NCI-H510A (cell line): ENCODE data around the gene MEF2D.

Experiments
- DNase-seq: peaks from one replicate; lab custom pipeline; 2025; lab: John Stamatoyannopoulos, UW

The MEF2D gene

DNA sequence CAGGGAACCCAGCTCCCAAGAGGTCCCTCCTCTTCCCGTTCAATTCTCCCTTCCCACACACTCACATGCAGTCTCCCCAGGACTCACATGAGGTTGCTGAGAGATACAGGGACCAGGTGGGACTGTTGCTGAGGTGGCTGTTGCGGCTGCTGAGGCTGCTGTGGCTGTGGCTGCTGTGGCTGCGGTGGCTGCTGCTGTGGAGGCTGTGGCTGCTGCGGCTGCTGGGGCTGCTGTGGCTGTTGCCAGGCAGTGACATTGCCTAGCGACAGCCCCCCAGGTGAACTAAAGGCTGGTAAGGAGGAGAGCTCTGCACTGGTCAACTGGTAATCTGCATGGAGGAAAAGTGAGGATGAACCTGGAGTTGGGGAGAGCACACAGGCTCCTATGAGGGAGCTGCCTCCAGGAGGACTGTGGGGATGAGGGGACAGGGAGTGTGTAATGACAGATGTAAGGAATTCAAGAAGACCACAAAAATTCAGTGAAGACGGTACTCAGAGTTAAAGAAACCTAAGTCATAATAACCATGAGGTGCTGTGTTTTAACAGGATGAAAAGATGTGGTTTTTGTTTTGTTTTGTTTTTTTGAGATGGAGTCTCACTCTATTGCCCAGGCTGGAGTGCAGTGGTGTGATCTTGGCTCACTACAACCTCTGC, 31.8 kb downstream of the MEF2D start:
- DNase-seq, result no peak

- no peak for DNase-seq
Measured at GRCh38 chr1:156467906-156468305, 32.7 kb downstream of the MEF2D start.

DNA sequence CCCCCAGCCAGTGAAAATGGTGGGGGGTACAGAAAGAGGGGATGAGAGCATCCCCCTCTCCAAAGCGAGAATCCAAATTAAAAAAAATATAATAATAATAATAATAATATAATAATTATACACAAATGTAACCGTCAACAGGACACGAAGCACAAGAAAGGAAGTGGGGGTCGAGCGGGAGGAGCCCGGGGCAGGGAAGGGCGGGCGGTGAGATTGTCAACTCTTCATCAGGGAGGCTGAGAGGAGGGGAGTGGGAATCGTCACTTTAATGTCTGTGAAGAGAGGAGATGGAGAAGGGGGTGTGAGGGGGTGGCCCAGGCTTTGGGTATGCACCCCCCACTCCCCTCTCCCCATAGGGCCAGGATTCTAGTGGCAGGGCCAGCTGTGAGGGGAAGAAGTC, 33.2 kb downstream of the MEF2D start:
- no peak for DNase-seq

- DNase-seq, result no peak
Measured at GRCh38 chr1:156465747-156466365, 34.7 kb downstream of the MEF2D start.

GRCh38 chr1:156464825-156465452, 35.6 kb downstream of the MEF2D start:
- DNase-seq, result no peak

- DNase-seq, result no peak
Measured at GRCh38 chr1:156464335-156464734, 36.2 kb downstream of the MEF2D start.

DNA sequence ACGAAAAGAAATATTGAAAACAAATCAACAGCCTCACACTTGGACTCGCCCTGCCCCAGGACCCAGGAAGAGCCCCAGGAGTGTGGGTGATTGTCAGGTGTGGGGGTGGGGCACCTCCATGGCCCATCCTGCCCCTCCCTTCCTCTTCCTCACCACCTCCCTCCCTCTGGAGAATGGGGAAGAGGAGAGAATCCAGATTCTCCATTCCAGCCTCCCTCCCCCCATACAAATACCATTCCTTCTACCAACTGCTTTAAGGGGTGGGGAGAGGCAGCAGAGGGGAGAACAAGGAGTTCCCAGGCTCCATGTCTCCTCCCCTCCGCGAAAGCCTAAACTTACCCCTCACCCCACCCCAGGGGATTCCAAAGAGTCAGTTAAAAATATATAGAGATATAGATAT, 36.7 kb downstream of the MEF2D start:
- no peak for DNase-seq

- DNase-seq, result no peak
Measured at GRCh38 chr1:156462954-156463795, 37.4 kb downstream of the MEF2D start.

DNA sequence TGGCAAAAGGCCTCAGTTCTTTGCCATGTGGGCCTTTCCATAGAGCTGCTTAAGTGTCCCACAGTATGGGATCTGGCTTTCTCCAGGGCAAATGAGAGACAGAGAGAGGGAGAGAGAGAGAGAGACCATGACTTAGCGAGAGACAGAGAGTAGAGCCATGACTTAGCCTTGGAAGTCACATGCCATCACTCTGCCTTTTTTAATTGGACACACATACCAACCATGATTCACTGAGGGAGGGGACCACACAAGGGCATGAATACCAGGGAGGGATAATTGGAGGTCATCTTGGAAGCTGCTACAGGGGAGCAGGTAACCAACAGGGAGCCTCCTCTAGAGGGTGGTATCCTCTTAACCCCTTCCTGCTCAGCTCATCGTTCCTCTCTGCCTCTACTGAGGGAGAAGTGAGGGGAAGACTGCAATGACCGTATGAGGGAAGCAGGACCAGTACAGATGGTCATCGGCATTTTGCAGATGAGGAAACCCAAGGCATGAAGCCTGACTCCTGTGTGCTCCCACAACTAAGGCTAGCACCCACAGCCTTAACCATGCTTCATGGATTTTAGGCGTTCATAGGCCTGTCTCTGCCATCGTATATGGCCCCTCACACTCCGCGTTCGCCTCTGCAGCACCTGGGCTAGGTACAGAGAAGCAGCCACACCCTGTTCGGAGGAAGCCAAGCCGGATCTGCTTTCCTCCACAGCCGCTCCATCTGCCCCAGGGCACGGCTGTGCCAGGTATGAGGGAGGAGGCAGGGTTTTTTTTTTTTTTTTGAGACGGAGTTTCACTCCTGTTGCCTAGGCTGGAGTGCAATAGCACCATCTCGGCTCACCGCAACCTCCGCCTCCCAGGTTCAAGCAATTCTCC, 38.6 kb downstream of the MEF2D start:
- no peak for DNase-seq

DNA sequence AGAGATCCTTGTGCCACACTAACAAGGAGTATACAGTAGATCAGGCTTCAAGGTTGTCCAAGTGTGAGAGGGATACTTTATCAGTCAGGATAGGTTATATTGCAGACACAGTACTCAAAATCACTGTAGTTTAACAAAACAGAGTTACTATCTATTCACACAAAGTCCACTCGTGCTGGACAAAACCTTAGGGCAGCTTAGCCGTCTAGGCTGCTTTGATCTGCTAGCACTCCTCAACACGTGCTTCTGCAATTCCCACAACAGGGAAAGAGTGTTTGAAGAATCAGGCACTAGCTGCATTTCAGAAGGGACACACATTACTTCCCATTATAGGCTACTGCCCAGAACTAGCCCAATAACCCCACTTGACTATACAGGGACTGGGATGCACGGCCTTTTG, 39.5 kb downstream of the MEF2D start:
- no peak for DNase-seq

DNA sequence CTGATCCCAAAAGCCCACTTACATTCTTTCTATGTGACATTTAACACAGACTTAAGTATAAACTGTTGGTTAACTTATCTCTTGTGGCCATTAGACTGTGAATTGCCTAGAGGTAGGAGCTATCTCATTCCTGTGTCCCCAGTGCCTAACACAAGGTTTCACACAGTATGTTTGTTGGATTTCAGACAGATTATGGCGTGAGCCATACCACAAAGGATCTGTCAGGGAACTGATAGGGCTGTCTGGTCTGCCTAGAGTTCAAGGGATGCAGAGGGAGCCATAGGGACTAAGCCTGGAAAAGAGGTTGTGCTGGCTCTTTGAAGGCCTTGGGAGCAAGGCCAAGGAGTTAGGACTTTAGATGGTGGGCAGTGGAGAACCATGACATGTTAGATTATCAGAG, 40.0 kb downstream of the MEF2D start:
- no peak for DNase-seq

DNA sequence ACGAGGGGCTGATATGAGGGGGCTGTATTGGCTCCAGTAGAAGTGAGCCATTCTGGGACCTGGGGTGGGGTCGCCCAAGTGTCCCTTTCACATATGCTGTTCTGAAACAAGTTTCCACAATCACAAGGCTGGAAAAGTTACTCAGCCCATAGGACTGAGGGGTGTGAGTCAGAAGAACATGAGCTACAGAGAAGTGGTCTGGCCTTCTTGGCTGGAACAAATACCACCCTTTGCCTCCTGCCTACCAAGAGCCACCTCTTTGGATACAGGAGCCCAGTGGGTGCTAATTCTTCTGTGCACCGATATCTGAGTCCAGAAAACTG, 42.4 kb downstream of the MEF2D start:
- no peak for DNase-seq

DNA sequence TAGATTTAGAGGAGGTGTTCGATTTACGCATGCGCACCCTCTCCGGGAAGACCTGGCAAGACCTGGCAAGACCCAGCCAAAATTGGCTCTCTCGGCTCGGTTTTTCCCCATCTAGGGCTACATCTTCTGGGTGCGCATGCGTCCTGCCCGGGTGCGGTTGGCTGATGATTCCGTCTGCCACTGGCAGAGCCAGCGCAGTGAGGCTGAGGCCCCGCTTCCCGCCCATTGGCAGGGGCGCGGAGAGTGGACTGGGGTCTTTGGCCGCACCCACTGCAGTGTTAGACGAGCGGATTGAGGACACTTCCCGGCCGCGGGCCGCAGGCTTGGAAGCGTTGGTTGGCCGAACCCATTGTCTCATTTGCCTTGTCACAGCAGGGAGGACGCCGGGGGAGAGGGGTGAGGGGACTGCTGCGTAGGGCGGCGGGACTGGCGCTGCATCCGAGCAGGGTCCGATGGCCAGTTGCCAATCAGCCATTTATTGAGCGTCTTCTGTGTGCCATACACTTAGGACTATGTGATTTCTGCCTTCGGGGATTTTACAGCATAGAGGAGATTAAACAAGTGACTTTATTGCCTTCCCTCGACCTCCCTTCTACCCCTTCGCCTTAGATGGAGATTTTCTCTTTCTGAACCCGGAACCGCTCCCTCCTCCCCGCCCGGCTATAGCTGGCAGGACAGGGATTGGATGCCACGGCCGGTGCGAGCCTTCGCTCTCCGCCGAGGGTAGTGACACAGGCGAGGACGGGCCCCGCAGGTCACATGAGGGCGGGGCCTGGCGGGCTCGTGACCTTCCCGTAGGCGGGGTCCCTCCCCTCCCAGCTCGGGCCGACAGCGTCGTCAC, 43.7 kb downstream of the MEF2D start:
- peak; percentile 97 for DNase-seq

DNA sequence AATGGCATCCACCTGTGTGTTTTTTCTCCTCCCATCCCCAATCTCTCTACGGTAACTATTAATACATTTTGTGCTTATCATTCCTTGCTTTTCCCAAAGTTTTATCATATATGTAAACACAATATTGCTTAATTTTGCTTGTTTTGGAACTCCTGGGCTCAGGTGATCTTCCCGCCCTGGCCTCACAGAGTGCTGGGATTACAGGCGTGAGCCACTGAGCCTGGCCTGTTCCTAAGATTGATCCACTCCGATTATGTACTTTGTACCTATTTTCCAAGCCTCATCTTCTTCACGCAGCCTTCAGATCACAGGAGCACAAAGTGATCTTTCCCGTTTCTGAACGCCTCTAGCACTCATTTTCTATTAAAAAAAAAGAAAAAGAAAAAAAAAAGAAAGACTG, 45.2 kb downstream of the MEF2D start:
- DNase-seq, result no peak

DNA sequence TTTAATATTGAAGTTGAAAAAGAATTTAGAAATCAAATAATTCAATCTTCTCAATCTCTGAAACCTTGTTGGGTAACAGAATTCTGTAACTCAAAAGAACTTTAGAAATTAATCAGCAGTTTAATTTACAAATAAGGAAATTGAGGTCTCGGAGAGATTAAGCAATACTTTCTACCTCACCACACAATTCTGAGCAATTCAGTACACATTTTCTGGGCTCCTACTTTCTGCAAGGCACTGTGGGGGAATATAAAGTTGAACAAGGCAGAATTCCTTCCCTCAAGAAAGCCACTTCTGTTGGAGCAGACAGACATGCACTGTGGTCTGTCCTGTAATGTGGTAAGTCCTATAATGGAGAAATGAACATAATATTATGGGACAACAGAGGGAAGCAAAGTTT, 47.7 kb downstream of the MEF2D start:
- DNase-seq, result no peak

GRCh38 chr1:156451505-156452160, 48.9 kb downstream of the MEF2D start:
- DNase-seq, result no peak

GRCh38 chr1:156448134-156448967, 52.2 kb downstream of the MEF2D start:
- no peak for DNase-seq

DNA sequence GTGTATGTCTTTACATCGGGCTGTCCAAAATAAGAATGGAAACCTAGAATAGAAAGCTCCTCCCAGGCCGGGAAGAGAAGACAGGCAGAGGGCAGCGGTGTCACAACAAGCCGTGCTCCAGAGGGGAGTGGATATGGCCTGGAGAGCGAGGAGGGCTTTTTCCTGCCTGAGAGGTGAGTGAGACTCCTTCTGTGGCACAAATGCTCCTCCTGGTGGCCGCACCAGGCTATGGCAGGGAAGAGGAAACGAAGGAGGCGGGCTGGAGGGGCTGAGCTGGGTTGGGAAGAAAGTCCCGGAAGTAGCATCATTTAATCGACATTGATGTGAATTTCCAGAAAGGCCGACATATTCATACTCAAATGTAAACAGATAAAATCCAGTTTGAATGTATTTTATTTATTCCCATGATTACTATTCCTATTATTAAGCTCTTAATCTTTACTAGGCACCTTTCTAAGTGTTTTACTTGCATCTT, 54.7 kb downstream of the MEF2D start:
- peak; percentile 84 for DNase-seq

DNA sequence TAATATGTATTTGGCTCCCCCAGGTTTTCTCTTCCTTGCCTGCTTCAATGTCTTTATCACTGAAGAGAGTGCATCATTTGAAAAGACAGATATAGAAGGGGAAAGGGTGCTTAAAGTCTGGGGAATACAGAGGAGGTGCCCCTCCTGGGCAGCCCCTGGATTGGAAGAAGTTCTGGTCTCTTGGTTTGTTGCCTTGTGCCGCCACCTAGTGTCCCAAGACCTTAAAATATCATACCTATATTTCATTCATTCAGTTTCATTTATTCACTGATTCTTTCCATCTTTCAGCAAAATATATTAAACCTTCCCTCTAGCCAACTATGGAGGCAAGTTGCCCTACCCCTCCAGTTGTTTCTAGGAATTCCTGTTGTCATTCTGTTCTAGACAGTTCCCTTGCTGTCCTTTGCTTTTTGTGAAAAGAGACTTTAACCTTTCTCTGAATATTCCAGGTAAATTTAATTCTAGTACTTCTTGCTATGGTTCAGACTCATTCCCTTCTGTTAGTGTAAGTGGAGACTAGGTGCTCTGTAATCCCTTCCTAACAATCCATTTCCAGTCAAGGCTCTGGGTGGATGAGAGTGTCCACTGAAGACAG, 56.1 kb downstream of the MEF2D start:
- DNase-seq, result no peak
